K562 (cell line): ENCODE measurements around the gene DPT.

ENCODE experiments used
- CBFB ChIP-seq: sonication (generic); formaldehyde crosslinking; IDR thresholded peaks from 2 replicates; pipeline ENCODE4 v1.4.0; 2020; ENCODE audit warnings: mild to moderate bottlenecking, missing genetic modification reagents
- CEBPB ChIP-seq: fragments of 450-650 bp; IDR thresholded peaks from 2 replicates; pipeline ENCODE4 v1.6.1; 2016; ENCODE audit warnings: missing genetic modification characterization, missing compliant biosample characterization
- DPF2 ChIP-seq: fragments of 450-650 bp; IDR thresholded peaks from 2 replicates; pipeline ENCODE4 v1.6.1; 2016
- KLF10 ChIP-seq: fragments of 250-450 bp; sonication (Bioruptor Pico); IDR thresholded peaks from 2 replicates; pipeline ENCODE4 v1.6.1; 2021; ENCODE audit warnings: matching md5 sums
- NFYB ChIP-seq: IDR thresholded peaks from 2 replicates; pipeline ENCODE4 v1.6.1; 2011; ENCODE audit warnings: mild to moderate bottlenecking, moderate library complexity; ENCODE audit not compliant: insufficient read length; ENCODE audit errors: extremely low read depth
- RBM39 ChIP-seq: fragments of 200-400 bp; formaldehyde crosslinking; optimal IDR thresholded peaks from 2 replicates; pipeline ENCODE3; 2018; ENCODE audit warnings: low read depth, low read length
- TCF7 ChIP-seq: sonication (generic); IDR thresholded peaks from 2 replicates; pipeline ENCODE4 v1.6.1; 2016; ENCODE audit warnings: antibody characterized with exemption, borderline replicate concordance
- TEAD4 ChIP-seq, 2 experiments: sonication (generic) in 1 of 2; formaldehyde crosslinking in 1 of 2; IDR thresholded peaks; 2 replicates each; pipeline versions ENCODE4 v1.6.1 to v1.8.0; 2012 to 2022; ENCODE audit warnings: borderline replicate concordance in 1 of 2, inconsistent platforms in 1 of 2, low read length in 1 of 2, mild to moderate bottlenecking in 1 of 2, missing genetic modification reagents in 1 of 2
- ZBED1 ChIP-seq: IDR thresholded peaks from 2 replicates; pipeline ENCODE4 v1.6.1; 2014
- TF ChIP-seq, protein P1 (sequence below): sonication (generic); formaldehyde crosslinking; IDR thresholded peaks from 2 replicates; pipeline ENCODE4 v1.5.0; 2020; ENCODE audit warnings: missing genetic modification reagents

DNA sequence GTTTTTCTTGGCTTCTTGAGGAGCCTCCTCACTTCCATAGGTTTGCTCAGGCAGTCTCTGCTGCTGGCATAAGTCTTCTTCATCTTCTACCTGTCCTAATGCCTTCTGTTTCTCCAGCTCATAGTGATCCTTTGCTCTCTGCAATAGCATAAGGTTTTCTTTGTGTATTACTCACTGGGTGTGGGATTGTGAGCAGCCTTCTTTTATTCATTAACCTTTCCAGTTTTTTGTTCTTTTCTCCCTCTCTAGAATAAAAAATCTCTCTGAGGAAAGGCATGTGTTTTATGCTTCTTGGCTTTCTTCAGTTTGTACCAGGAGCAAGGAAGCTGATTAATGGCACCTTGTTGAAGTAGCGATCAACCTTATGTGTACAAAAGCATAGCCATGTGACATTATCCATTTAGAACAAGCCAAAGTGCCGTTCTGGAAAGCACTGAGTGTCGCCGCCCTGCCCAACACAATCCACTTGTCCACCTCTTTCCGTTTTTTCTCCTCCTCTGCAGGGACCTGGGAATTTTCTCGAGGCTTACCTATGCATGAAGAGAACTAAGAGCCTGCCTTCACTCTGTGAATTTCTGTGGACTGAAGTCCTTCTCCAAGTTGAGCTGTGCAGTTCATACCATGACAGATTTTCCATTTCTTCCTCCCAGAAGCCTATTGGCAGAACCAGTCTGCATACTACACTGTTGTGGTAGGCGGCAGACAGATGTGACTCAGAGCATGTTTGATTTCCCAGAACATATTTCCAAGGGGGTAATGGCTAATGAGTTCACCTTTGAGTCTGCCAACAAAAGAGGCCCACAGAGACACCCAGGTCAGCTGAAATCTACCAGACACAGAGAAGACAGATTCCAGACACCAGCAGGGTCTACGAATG lies 39.0 kb downstream of the DPT start:
- TF ChIP-seq ZBED1: no peak
- TF ChIP-seq, protein P1, sequence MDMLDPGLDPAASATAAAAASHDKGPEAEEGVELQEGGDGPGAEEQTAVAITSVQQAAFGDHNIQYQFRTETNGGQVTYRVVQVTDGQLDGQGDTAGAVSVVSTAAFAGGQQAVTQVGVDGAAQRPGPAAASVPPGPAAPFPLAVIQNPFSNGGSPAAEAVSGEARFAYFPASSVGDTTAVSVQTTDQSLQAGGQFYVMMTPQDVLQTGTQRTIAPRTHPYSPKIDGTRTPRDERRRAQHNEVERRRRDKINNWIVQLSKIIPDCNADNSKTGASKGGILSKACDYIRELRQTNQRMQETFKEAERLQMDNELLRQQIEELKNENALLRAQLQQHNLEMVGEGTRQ (CRISPR knock-in tag): no peak
- TF ChIP-seq CBFB (CRISPR knock-in tag): no peak
- no peak for TF ChIP-seq TCF7
- TF ChIP-seq CEBPB: no peak
- no peak for TF ChIP-seq NFYB
- no peak for TF ChIP-seq TEAD4 (IDR thresholded peaks at IDR 0.05; ENCODE audit: low read length)
- TF ChIP-seq TEAD4 (CRISPR knock-in tag; IDR thresholded peaks at IDR 0.05; ENCODE audit: borderline replicate concordance): no peak
- TF ChIP-seq RBM39: no peak
- TF ChIP-seq KLF10: no peak
- no peak for TF ChIP-seq DPF2
